Activated CD8-positive, alpha-beta memory T cell treated with anti-CD3 and anti-CD28 coated beads, Interleukin-2, amount 10 ng/mL, durations not matched to agents 7 days and 5 days (primary cell): Measurements from ENCODE around the gene MACROD2. TPM values are rescaled to one million over a fixed set of nuclear protein-coding genes. Genes with fewer than 3 reads are reported as not detected.
"Not testable (repeated sequence)": the region's sequence is repeated elsewhere in the genome, so short reads cannot be mapped to it uniquely, and the experiment has no call there.

Experiments used
- ATAC-seq: fragments of 150-1000 bp; cut with Tn5 transposase; one replicate; pipeline ENCODE4 v1.10.0; 2021; ENCODE audit warnings: moderate library complexity
- CTCF ChIA-PET: fragments of 350-600 bp; sonication (Branson Sonifier 250); formaldehyde crosslinking; loops from one replicate; lab custom pipeline; 2021; ENCODE audit warnings: antibody characterized with exemption; lab: Charles Lee
- DNase-seq: peaks from one replicate; pipeline ENCODE4 v3.0.0-alpha.2; 2020
- H3K27ac Mint-ChIP-seq: one replicate; pipeline ENCODE4 v1.8.0; 2021; ENCODE audit warnings: mild to moderate bottlenecking, mixed read lengths
- H3K27me3 Mint-ChIP-seq: one replicate; pipeline ENCODE4 v1.8.0; 2021; ENCODE audit warnings: mixed read lengths
- H3K36me3 Mint-ChIP-seq: one replicate; pipeline ENCODE4 v1.8.0; 2021; ENCODE audit warnings: mild to moderate bottlenecking, mixed read lengths
- H3K4me1 Mint-ChIP-seq: one replicate; pipeline ENCODE4 v1.8.0; 2021; ENCODE audit warnings: mixed read lengths
- H3K4me3 Mint-ChIP-seq: one replicate; pipeline ENCODE4 v1.8.0; 2021; ENCODE audit warnings: mild to moderate bottlenecking, moderate library complexity, mixed read lengths
- H3K9me3 Mint-ChIP-seq: one replicate; pipeline ENCODE4 v1.8.0; 2022; ENCODE audit warnings: low read depth, mixed read lengths
- total RNA-seq, 2 experiments: library from RNA; stranded (reverse); gene quantifications; one replicate each; pipeline ENCODE4 v1.2.3, GENCODE V29; 2021

MACROD2 gene
- total RNA-seq, 2 experiments from 2014 or later: not detected

DNA sequence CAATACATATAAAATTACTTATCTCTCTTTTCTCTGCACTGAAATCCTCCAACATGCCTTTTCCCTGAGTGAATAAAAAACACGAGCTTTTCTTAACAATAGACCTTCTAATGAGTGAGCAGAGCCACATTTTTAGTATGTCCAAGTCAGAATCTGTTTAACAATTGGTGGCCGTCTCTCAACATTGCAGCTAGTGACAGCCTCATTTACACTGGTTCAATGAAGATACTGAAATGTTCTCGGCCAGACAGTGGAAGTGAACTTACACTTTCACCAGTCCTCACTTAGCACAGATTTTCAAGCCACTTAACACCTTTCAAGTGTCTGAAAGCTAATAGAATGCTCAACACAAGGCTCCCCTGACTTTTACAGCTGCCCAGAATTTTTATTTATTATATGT, 1810.8 kb downstream of the MACROD2 start:
- CTCF ChIA-PET: no interaction called here
- Mint-ChIP-seq H3K27me3 (no peaks in the 10 kb centered on the region), H3K4me3 (no peak overlapping the region), H3K36me3 (no peaks in the 10 kb centered on the region), H3K9me3 (peaks cover 6% of the 10 kb centered on the region), H3K27ac (no peak overlapping the region), H3K4me1 (no peaks in the 10 kb centered on the region)
- DNase-seq (no peak), ATAC-seq (no peak)

GRCh38 chr20:15807271-15807670, 1812.0 kb downstream of the MACROD2 start:
- H3K27me3 Mint-ChIP-seq: no peaks in the 10 kb centered on the region
- H3K27ac Mint-ChIP-seq: no peak overlapping the region

GRCh38 chr20:15807771-15808170, 1812.5 kb downstream of the MACROD2 start:
- H3K27me3 Mint-ChIP-seq, ATAC-seq, H3K27ac Mint-ChIP-seq, H3K36me3 Mint-ChIP-seq, H3K9me3 Mint-ChIP-seq, DNase-seq, H3K4me3 Mint-ChIP-seq, H3K4me1 Mint-ChIP-seq, CTCF ChIA-PET: not testable (repeated sequence)

More at GRCh38 chr20:15807271-15807670, 1812.0 kb downstream of the MACROD2 start:
- Mint-ChIP-seq H3K4me1 (no peaks in the 10 kb centered on the region), H3K36me3 (no peaks in the 10 kb centered on the region), H3K9me3 (peaks cover 10% of the 10 kb centered on the region), H3K4me3 (no peak overlapping the region)
- CTCF ChIA-PET: no interaction called here
- no peak for ATAC-seq
- no peak for DNase-seq

GRCh38 chr20:15811951-15812350, 1816.6 kb downstream of the MACROD2 start:
- ATAC-seq: no peak
- Mint-ChIP-seq H3K27me3 (no peaks in the 10 kb centered on the region), H3K9me3 (peaks cover 13% of the 10 kb centered on the region), H3K27ac (no peak overlapping the region), H3K36me3 (no peaks in the 10 kb centered on the region), H3K4me3 (no peak overlapping the region), H3K4me1 (no peaks in the 10 kb centered on the region)
- CTCF ChIA-PET: no interaction called here
- no peak for DNase-seq

- no peaks in the 10 kb centered on the region for H3K36me3 Mint-ChIP-seq
These were observed 1817.4 kb downstream of the MACROD2 start for GRCh38 chr20:15812696-15813095.

DNA sequence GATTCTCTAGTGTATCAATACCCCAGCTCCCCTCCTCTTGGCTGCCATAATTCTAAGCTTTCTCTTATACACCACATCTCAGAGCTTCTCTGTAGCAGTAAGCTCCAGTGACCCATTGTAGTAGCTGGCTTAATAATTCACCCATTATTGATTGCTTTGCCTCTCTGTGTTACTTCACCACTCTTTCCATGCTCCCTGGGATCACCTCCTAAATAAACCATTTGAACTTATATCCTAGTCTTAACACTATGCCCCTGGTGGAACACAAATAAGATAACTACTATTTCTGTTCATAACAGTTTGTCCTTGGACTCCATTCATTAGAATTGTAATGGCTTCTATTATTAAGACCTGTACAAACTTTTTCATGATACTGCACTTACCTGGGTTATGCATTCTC, 1819.0 kb downstream of the MACROD2 start:
- H3K27me3 Mint-ChIP-seq: no peaks in the 10 kb centered on the region
- H3K36me3 Mint-ChIP-seq: no peaks in the 10 kb centered on the region
- H3K4me3 Mint-ChIP-seq: no peak overlapping the region
- H3K4me1 Mint-ChIP-seq: no peaks in the 10 kb centered on the region
- ATAC-seq: no peak
- DNase-seq: no peak
- H3K9me3 Mint-ChIP-seq: peaks cover 15% of the 10 kb centered on the region
- no peak overlapping the region for H3K27ac Mint-ChIP-seq
- CTCF ChIA-PET: no interaction called here

More at GRCh38 chr20:15812696-15813095, 1817.4 kb downstream of the MACROD2 start:
- H3K9me3 Mint-ChIP-seq: peaks cover 12% of the 10 kb centered on the region
- CTCF ChIA-PET: no interaction called here
- no peaks in the 10 kb centered on the region for H3K27me3 Mint-ChIP-seq
- no peak overlapping the region for H3K27ac Mint-ChIP-seq
- no peak for DNase-seq
- no peak for ATAC-seq
- H3K4me1 Mint-ChIP-seq: no peaks in the 10 kb centered on the region
- no peak overlapping the region for H3K4me3 Mint-ChIP-seq

DNA sequence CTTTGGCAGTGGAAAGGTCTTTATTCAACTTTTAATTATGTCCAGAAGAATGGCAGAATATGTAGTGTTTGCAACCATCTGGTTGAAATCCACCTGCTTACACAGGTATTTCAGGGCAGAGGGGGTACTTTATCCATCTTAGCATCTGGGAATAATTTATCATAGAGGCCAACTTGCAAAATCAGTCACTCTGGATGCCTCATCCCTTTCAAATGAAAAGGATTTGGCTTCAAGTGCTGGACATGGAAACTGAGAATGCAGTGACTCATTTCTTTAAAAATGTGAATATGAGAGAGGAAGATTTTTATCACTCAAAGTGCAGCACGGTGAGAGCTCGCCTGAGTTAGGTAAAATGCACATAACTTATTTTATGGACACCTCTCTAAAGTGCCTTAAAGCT, 1819.6 kb downstream of the MACROD2 start:
- DNase-seq: no peak
- no peak for ATAC-seq
- no peaks in the 10 kb centered on the region for H3K36me3 Mint-ChIP-seq
- no peak overlapping the region for H3K4me3 Mint-ChIP-seq
- CTCF ChIA-PET: no interaction called here
- no peak overlapping the region for H3K27ac Mint-ChIP-seq
- peaks cover 15% of the 10 kb centered on the region for H3K9me3 Mint-ChIP-seq
- no peaks in the 10 kb centered on the region for H3K4me1 Mint-ChIP-seq
- no peaks in the 10 kb centered on the region for H3K27me3 Mint-ChIP-seq

DNA sequence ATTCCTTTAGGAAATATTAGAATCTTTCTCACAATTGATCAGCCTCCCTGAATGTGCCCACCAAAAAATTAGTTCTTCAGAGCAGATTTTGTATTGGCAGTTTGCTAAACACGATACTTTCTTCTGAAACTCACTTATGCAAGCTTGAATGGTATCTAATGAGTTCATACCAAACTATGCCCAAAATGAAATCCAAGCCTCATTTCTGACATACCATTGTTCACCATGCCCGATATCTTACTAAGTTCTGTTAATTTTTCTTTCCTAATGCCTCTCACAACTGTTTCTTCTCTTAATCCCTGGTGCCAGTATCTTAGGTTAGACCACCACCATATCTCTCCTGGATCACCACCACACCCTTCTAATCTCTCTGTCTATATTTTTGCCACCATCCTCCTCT, 1822.0 kb downstream of the MACROD2 start:
- Mint-ChIP-seq H3K4me1 (no peaks in the 10 kb centered on the region), H3K4me3 (no peak overlapping the region), H3K27me3 (no peaks in the 10 kb centered on the region), H3K36me3 (no peaks in the 10 kb centered on the region), H3K27ac (no peak overlapping the region), H3K9me3 (peaks cover 11% of the 10 kb centered on the region)
- DNase-seq: no peak
- CTCF ChIA-PET: no interaction called here
- no peak for ATAC-seq

DNA sequence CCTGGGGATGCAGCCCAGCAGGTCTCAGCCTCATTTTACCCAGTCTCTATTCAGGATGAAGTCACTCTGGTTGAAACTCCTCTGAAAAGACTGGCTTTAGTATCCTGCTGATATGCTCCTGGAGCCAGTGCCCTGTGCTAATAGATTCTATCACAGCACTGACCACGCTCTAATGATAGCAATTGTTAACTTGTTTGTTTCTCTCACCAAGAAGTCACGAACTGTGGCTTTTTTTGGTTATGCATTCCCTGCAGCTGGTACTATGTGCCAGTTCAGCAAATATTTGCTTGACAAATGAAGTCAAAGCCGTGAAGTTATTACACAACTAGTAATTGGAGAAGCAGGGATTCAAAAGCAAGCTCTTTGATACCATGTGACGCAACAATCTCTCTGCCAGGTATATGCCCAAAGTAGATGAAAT, 1823.3 kb downstream of the MACROD2 start:
- no peaks in the 10 kb centered on the region for H3K4me1 Mint-ChIP-seq
- peaks cover 15% of the 10 kb centered on the region for H3K9me3 Mint-ChIP-seq
- H3K27me3 Mint-ChIP-seq: no peaks in the 10 kb centered on the region
- CTCF ChIA-PET: no interaction called here
- H3K27ac Mint-ChIP-seq: no peak overlapping the region
- no peak for DNase-seq
- no peak for ATAC-seq
- H3K36me3 Mint-ChIP-seq: no peaks in the 10 kb centered on the region
- H3K4me3 Mint-ChIP-seq: no peak overlapping the region

GRCh38 chr20:15823718-15824117, 1828.4 kb downstream of the MACROD2 start:
- no peak for ATAC-seq
- H3K27me3 Mint-ChIP-seq: no peaks in the 10 kb centered on the region
- no peak for DNase-seq
- CTCF ChIA-PET: no interaction called here
- no peaks in the 10 kb centered on the region for H3K36me3 Mint-ChIP-seq
- H3K4me3 Mint-ChIP-seq: no peak overlapping the region
- no peaks in the 10 kb centered on the region for H3K4me1 Mint-ChIP-seq
- no peak overlapping the region for H3K27ac Mint-ChIP-seq
- peaks cover 7% of the 10 kb centered on the region for H3K9me3 Mint-ChIP-seq

- CTCF ChIA-PET: no interaction called here
- no peaks in the 10 kb centered on the region for H3K4me1 Mint-ChIP-seq
- no peak overlapping the region for H3K27ac Mint-ChIP-seq
- no peaks in the 10 kb centered on the region for H3K36me3 Mint-ChIP-seq
- no peak overlapping the region for H3K4me3 Mint-ChIP-seq
- no peaks in the 10 kb centered on the region for H3K27me3 Mint-ChIP-seq
- peaks cover 10% of the 10 kb centered on the region for H3K9me3 Mint-ChIP-seq
- DNase-seq: no peak
- ATAC-seq: no peak
These were observed 1832.3 kb downstream of the MACROD2 start for GRCh38 chr20:15827628-15828027.

GRCh38 chr20:15831201-15831600, 1835.9 kb downstream of the MACROD2 start:
- Mint-ChIP-seq H3K9me3 (peaks cover 7% of the 10 kb centered on the region), H3K27ac (no peak overlapping the region), H3K27me3 (no peaks in the 10 kb centered on the region), H3K36me3 (no peaks in the 10 kb centered on the region), H3K4me3 (no peak overlapping the region), H3K4me1 (no peaks in the 10 kb centered on the region)
- no peak for DNase-seq
- no peak for ATAC-seq
- CTCF ChIA-PET: no interaction called here

GRCh38 chr20:15832512-15832911, 1837.2 kb downstream of the MACROD2 start:
- Mint-ChIP-seq H3K9me3 (peaks cover 7% of the 10 kb centered on the region), H3K4me1 (no peaks in the 10 kb centered on the region), H3K27me3 (no peaks in the 10 kb centered on the region), H3K36me3 (no peaks in the 10 kb centered on the region), H3K4me3 (no peak overlapping the region), H3K27ac (no peak overlapping the region)
- DNase-seq: no peak
- no peak for ATAC-seq
- CTCF ChIA-PET: no interaction called here

DNA sequence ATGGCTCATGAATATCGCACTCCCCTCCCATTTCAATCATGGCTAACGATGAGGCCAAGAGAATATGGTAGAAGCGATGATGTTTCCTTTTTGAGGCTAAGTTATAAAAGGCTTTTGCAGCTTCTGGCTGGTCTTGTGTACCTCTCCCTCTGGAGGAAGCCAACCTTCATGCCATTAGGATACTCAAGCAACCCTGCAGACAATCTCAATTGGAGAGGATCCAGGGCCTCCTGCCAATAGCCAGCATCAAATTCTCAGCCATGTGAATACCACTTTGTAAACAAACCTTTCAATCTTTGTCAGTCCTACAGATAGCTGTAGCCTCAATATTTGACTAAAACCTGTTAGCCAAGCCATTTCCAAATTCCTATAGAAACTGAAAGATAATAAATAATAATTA, 1839.5 kb downstream of the MACROD2 start:
- no peaks in the 10 kb centered on the region for H3K36me3 Mint-ChIP-seq
- H3K27me3 Mint-ChIP-seq: no peaks in the 10 kb centered on the region
- DNase-seq (no peak), ATAC-seq (no peak)
- H3K9me3 Mint-ChIP-seq: peaks cover 3% of the 10 kb centered on the region
- H3K27ac Mint-ChIP-seq: no peak overlapping the region
- H3K4me3 Mint-ChIP-seq: no peak overlapping the region
- no peaks in the 10 kb centered on the region for H3K4me1 Mint-ChIP-seq
- CTCF ChIA-PET: no interaction called here

- Mint-ChIP-seq H3K9me3 (peaks cover 3% of the 10 kb centered on the region), H3K4me3 (no peak overlapping the region), H3K27me3 (no peaks in the 10 kb centered on the region), H3K4me1 (no peaks in the 10 kb centered on the region), H3K27ac (no peak overlapping the region), H3K36me3 (no peaks in the 10 kb centered on the region)
- CTCF ChIA-PET: no interaction called here
- ATAC-seq (no peak), DNase-seq (no peak)
These were observed 1840.5 kb downstream of the MACROD2 start for GRCh38 chr20:15835811-15836210.
